C4-2B (cell line): ENCODE results near the gene RBBP8.

Experiments used
- CTCF ChIP-seq: fragments of 450-650 bp; conservative IDR thresholded peaks from 2 replicates; pipeline ENCODE4 v1.5.1; 2017; ENCODE audit warnings: mild to moderate bottlenecking
- ZFX ChIP-seq: fragments of 450-650 bp; IDR thresholded peaks from 2 replicates; pipeline ENCODE4 v1.6.1; 2017

- no peak for TF ChIP-seq CTCF
- no peak for TF ChIP-seq ZFX
These were observed 79.1 kb downstream of the RBBP8 start for GRCh38 chr18:23012249-23012648.
